Measurements from ENCODE around the gene ZFAND6. TPM values are rescaled to one million over a fixed set of nuclear protein-coding genes. Genes with fewer than 3 reads are reported as not detected.
"Not testable (repeated sequence)": the region's sequence is repeated elsewhere in the genome, so short reads cannot be mapped to it uniquely, and the experiment has no call there.

ZFAND6 gene
- total RNA-seq, 4 donors from 2014 or later, result 75.9 to 154 (median 81.0) TPM

DNA sequence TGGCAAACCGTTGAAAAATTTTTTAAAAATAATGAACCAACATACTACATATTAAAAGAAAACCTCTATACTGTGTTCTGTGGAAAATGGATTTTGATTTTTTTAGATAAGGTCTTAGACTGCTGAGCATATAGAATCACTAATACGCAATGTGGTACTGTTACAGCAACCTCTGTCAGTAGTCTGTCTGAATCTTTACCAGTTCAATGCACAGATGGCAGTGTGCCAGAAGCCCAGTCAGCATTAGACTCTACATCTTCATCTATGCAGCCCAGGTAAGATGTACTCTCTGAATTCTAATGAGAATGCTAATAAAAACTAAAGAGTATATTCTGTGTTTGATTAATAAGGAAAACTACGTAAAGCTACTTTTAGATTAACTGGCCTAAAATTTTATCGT is 62.1 kb downstream of the ZFAND6 start:
- Histone ChIP-seq H3K4me3 (no peak overlapping the region), H3K4me1 (no peaks in the 10 kb centered on the region), H3K27ac (no peak overlapping the region), H3K36me3 (peaks cover 0 to 23% (median 0%) of the 10 kb centered on the region in 3 donors), H3K27me3 (no peaks in the 10 kb centered on the region), H3K9me3 (no peaks in the 10 kb centered on the region)
- TF ChIP-seq, protein P1, sequence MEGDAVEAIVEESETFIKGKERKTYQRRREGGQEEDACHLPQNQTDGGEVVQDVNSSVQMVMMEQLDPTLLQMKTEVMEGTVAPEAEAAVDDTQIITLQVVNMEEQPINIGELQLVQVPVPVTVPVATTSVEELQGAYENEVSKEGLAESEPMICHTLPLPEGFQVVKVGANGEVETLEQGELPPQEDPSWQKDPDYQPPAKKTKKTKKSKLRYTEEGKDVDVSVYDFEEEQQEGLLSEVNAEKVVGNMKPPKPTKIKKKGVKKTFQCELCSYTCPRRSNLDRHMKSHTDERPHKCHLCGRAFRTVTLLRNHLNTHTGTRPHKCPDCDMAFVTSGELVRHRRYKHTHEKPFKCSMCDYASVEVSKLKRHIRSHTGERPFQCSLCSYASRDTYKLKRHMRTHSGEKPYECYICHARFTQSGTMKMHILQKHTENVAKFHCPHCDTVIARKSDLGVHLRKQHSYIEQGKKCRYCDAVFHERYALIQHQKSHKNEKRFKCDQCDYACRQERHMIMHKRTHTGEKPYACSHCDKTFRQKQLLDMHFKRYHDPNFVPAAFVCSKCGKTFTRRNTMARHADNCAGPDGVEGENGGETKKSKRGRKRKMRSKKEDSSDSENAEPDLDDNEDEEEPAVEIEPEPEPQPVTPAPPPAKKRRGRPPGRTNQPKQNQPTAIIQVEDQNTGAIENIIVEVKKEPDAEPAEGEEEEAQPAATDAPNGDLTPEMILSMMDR (IDR thresholded peaks at IDR 0.05), result no peak
- no peak for TF ChIP-seq POLR2A (IDR thresholded peaks at IDR 0.05)
- DNase-seq, result no peak

DNA sequence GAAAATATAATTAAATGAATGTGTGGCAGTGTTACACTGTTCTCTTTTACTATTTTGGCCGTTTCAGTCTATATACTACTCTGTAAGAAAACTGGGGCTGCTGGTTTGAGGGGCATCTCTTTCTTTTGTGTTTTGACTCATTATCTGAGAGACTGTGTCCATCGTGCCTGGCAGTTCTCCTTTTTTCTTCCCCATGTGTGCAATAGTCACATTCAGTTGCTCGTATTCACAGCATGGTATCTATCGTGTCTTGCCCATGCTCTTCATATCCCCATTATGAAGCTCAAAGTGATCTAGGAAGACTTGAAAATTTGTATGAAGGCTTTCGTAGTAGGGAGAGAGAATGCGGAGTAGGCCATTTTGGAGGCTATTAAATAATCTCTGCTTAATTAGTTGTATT is 63.6 kb downstream of the ZFAND6 start:
- no peak for DNase-seq
- H3K9me3 ChIP-seq, result no peaks in the 10 kb centered on the region
- no peak overlapping the region for H3K4me3 ChIP-seq
- peaks cover 0 to 23% (median 0%) of the 10 kb centered on the region in 3 donors for H3K36me3 ChIP-seq
- no peak for TF ChIP-seq POLR2A (IDR thresholded peaks at IDR 0.05)
- TF ChIP-seq, protein P1 (IDR thresholded peaks at IDR 0.05), result no peak
- H3K27ac ChIP-seq, result no peak overlapping the region
- no peaks in the 10 kb centered on the region for H3K27me3 ChIP-seq
- no peaks in the 10 kb centered on the region for H3K4me1 ChIP-seq

DNA sequence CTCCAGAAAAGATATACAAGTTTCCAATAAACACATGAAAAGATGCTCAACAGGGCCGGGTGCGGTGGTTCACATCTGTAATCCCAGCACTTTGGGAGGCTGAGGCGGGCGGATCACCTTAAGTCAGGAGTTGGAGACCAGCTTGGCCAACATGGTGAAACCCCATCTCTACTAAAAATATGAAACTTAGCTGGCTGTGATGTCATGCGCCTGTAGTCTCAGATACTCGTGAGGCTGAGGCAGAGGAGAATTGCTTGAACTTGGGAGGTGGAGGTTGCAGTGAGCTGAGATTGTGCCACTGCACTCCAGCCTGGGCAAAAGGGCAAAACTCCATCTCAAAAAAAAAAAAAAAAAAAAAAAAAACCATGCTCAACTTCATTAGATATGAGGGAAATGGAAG is 67.8 kb downstream of the ZFAND6 start:
- peaks cover 0 to 27% (median 0%) of the 10 kb centered on the region in 3 donors for H3K36me3 ChIP-seq
- not testable (repeated sequence) for DNase-seq, H3K4me1 ChIP-seq, H3K4me3 ChIP-seq, H3K9me3 ChIP-seq, H3K27ac ChIP-seq, H3K27me3 ChIP-seq

DNA sequence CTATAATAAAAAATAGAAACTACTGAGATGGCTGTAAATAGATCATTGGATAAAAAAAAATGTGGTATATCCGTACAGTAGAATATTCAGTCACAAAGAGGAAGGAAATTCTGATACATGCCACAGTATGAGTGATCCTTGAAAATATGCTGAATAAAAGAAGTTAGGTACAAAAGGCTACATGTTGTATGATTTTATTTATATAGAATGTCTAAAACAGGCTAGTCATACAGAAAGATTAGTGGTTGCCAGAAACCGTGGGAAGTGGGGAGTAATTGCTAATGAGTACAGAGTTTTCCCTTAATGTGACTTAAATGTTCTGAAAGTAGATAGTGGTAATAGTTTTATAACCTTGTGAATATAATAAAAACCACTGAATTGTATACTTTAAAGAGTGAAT is 68.4 kb downstream of the ZFAND6 start:
- Histone ChIP-seq H3K9me3 (no peaks in the 10 kb centered on the region), H3K27ac (no peak overlapping the region), H3K4me1 (no peaks in the 10 kb centered on the region), H3K27me3 (no peaks in the 10 kb centered on the region), H3K4me3 (no peak overlapping the region), H3K36me3 (peaks cover 0 to 32% (median 0%) of the 10 kb centered on the region in 3 donors)
- DNase-seq, result no peak
- no peak for TF ChIP-seq POLR2A (IDR thresholded peaks at IDR 0.05)
- TF ChIP-seq, protein P1 (IDR thresholded peaks at IDR 0.05), result no peak

DNA sequence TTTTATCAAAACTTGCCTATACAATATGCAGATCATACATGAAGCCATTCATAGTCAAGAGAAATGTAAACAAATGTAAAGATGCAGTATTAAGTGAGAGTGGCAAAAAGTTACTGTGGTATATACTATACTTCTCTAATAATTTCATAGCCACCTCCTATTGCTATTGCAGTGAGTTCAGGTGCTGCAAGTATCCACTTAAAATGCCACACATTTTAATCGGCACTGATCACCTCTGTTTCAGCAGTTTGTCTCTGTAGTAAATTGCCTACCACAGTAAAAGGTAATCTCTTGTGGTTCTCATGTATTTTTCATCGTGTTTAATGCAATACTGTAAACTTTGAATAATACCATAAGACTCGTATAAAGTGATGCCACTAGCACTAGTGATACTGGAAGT is 72.9 kb downstream of the ZFAND6 start:
- DNase-seq, result no peak
- Histone ChIP-seq H3K4me3 (no peak overlapping the region), H3K9me3 (no peaks in the 10 kb centered on the region), H3K27me3 (no peaks in the 10 kb centered on the region), H3K4me1 (no peaks in the 10 kb centered on the region), H3K27ac (no peak overlapping the region), H3K36me3 (peaks cover 0 to 39% (median 0%) of the 10 kb centered on the region in 3 donors)
- TF ChIP-seq POLR2A (IDR thresholded peaks at IDR 0.05), result no peak
- TF ChIP-seq, protein P1 (IDR thresholded peaks at IDR 0.05), result no peak

DNA sequence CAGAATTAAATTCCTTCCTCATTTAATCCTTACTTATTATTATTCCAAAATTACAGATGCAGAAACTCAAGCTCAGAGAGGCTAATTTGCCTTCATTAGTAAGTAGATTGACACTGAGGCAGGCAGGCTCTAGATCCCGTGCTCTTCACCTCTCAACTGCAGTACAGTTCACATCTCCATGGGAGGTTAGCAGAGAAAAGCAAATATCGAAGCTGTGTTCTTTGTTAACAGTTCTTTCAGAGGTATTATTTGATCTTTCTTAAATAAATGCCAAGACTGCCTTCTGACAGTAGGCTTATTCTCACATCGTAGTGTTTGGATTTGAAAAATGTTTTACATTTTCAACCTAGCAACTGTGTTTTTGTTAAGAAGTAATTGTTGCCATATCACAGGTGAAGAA is 77.4 kb downstream of the ZFAND6 start:
- TF ChIP-seq POLR2A (IDR thresholded peaks at IDR 0.05), result no peak
- TF ChIP-seq, protein P1 (IDR thresholded peaks at IDR 0.05), result no peak
- Histone ChIP-seq H3K4me1 (no peaks in the 10 kb centered on the region), H3K36me3 (peaks cover 0 to 37% (median 0%) of the 10 kb centered on the region in 3 donors), H3K4me3 (no peak overlapping the region), H3K9me3 (no peaks in the 10 kb centered on the region), H3K27me3 (no peaks in the 10 kb centered on the region), H3K27ac (no peak overlapping the region)
- no peak for DNase-seq

All from Peyer's patch (tissue), 4 donors.